Nephron progenitor cell (in vitro differentiated cells): ENCODE data around the gene RPS19BP1.

Experiments used
- DNase-seq: peaks from one replicate; pipeline ENCODE4 v3.0.0; 2021
- H3K27ac Mint-ChIP-seq: 2 replicates; pipeline ENCODE4 v1.8.0; 2021; ENCODE audit warnings: mild to moderate bottlenecking, moderate library complexity, mixed read lengths
- H3K27me3 Mint-ChIP-seq: 2 replicates; pipeline ENCODE4 v1.8.0; 2021; ENCODE audit warnings: mild to moderate bottlenecking, low read depth, mixed read lengths; ENCODE audit not compliant: poor library complexity
- H3K36me3 Mint-ChIP-seq: 2 replicates; pipeline ENCODE4 v1.8.0; 2021; ENCODE audit warnings: low read depth, mixed read lengths
- H3K4me1 Mint-ChIP-seq: 2 replicates; pipeline ENCODE4 v1.8.0; 2021; ENCODE audit warnings: mixed read lengths
- H3K4me3 Mint-ChIP-seq: 2 replicates; pipeline ENCODE4 v1.8.0; 2021; ENCODE audit warnings: mild to moderate bottlenecking, moderate library complexity, mixed read lengths
- H3K9me3 Mint-ChIP-seq: 2 replicates; pipeline ENCODE4 v1.8.0; 2021; ENCODE audit warnings: mild to moderate bottlenecking, moderate library complexity, mixed read lengths
- CTCF ChIP-seq: fragments of 200-600 bp; sonication (generic); IDR thresholded peaks from 2 replicates; pipeline ENCODE4 v1.5.0; 2021; ENCODE audit warnings: antibody characterized with exemption

Gene RPS19BP1

GRCh38 chr22:39504071-39504470 is 28.5 kb downstream of the RPS19BP1 start:
- Mint-ChIP-seq H3K9me3 (no peaks in the 10 kb centered on the region), H3K27me3 (peaks cover 8% of the 10 kb centered on the region), H3K36me3 (peaks cover 42% of the 10 kb centered on the region), H3K27ac (no peak overlapping the region), H3K4me3 (no peak overlapping the region), H3K4me1 (peaks cover 45% of the 10 kb centered on the region)
- DNase-seq: no peak
- TF ChIP-seq CTCF: no peak

- no peak for DNase-seq
- Mint-ChIP-seq H3K27me3 (peaks cover 8% of the 10 kb centered on the region), H3K4me1 (peaks cover 50% of the 10 kb centered on the region), H3K36me3 (peaks cover 39% of the 10 kb centered on the region), H3K27ac (no peak overlapping the region), H3K4me3 (peak overlapping the region; percentile 96), H3K9me3 (no peaks in the 10 kb centered on the region)
- TF ChIP-seq CTCF: no peak
Measured at GRCh38 chr22:39503630-39504029, 28.9 kb downstream of the RPS19BP1 start.

- no peak for TF ChIP-seq CTCF
- no peak for DNase-seq
- H3K36me3 Mint-ChIP-seq: peaks cover 32% of the 10 kb centered on the region
- peak overlapping the region; percentile 96 for H3K4me3 Mint-ChIP-seq
- H3K4me1 Mint-ChIP-seq: peaks cover 56% of the 10 kb centered on the region
- no peaks in the 10 kb centered on the region for H3K9me3 Mint-ChIP-seq
- H3K27ac Mint-ChIP-seq: peak overlapping the region; percentile 66
- peaks cover 8% of the 10 kb centered on the region for H3K27me3 Mint-ChIP-seq
Measured at GRCh38 chr22:39502789-39503409, 29.6 kb downstream of the RPS19BP1 start.

DNA sequence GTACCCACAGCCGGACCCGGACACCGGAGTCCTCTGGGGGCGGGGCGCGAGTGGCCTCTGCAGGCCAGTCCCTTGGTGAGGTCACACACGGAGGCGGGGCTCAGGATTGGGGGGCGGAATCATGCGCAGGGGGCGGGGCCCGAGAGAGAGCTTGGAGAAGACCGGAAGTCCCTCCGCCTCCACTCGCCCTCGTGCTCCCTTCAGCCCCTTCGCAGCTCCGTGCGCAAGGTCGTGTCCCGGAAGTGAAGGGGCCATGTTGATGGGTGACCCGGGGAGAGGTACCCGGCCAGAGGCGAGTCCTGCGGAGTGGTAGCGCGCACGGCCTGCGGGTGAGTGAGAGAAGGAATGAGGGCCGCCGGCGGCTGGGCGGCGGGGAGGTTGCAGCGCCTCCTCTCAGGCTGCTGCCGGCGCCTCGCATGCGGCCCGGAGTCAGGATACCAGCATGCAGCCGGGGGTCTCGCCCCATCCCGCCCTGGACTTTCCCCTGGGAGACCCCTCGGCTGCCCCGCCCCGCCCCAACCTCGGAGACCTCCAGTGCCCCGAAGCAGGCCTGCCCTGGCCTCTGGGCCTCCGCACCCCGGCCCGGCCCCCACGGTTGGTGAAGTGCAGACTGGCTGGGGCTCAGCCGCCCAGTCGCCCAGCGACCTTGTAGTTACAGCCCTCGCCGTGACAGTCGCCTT is 30.3 kb downstream of the RPS19BP1 start, which contains the start of gene MIEF1:
Gene MIEF1 (plus strand): TSS at position 182 of the 680 bp plus-strand sequence. CDS start 9,005 bp downstream, outside the sequence.
- no peak for TF ChIP-seq CTCF
- Mint-ChIP-seq H3K36me3 (peaks cover 32% of the 10 kb centered on the region), H3K4me1 (peaks cover 59% of the 10 kb centered on the region), H3K27ac (peak within 1 kb of the TSS; percentile 89), H3K27me3 (peaks cover 8% of the 10 kb centered on the region), H3K9me3 (no peaks in the 10 kb centered on the region), H3K4me3 (peak within 1 kb of the TSS; percentile 96)
- DNase-seq: peak; percentile 97

- Mint-ChIP-seq H3K4me1 (peaks cover 60% of the 10 kb centered on the region), H3K36me3 (peaks cover 27% of the 10 kb centered on the region), H3K27ac (no peak overlapping the region), H3K9me3 (no peaks in the 10 kb centered on the region), H3K4me3 (peak overlapping the region; percentile 96), H3K27me3 (peaks cover 8% of the 10 kb centered on the region)
- TF ChIP-seq CTCF: no peak
- no peak for DNase-seq
Measured at GRCh38 chr22:39501644-39502108, 30.9 kb downstream of the RPS19BP1 start.
